ENCODE results near the gene KIRREL3. TPM values are rescaled to one million over a fixed set of nuclear protein-coding genes. Genes with fewer than 3 reads are reported as not detected.

The KIRREL3 gene
- total RNA-seq, 1 experiment from 2014 or later: 2.2 TPM

- Histone ChIP-seq H3K9me3 (ENCODE audit: insufficient read depth, low read depth) (no peaks in the 10 kb centered on the region), H3K27ac (no peak overlapping the region), H3K27me3 (ENCODE audit: insufficient read depth, low read depth) (peaks cover 45% of the 10 kb centered on the region), H3F3A (ENCODE audit: insufficient read depth, low read depth) (no peaks in the 10 kb centered on the region), H3K36me3 (ENCODE audit: low read depth) (no peaks in the 10 kb centered on the region), H3K4me3 (no peak overlapping the region), H2AFZ (no peak overlapping the region), H3K4me1 (replicated peaks; ENCODE audit: insufficient read depth) (no peaks in the 10 kb centered on the region), H3K9me2 (ENCODE audit: insufficient read depth) (no peaks in the 10 kb centered on the region), H3K79me2 (ENCODE audit: low read depth) (no peaks in the 10 kb centered on the region), H3K4me2 (no peak overlapping the region), H4K20me1 (ENCODE audit: insufficient read depth) (no peaks in the 10 kb centered on the region)
- ChIA-PET POLR2A (ENCODE audit: unreplicated experiment) (no interaction called here), CTCF (no interaction called here)
- TF ChIP-seq CTCF (conservative IDR thresholded peaks at IDR 0.05) (no peak), EZH2 (IDR thresholded peaks at IDR 0.05; ENCODE audit: low read depth) (no peak)
- BruUV-seq (replicated peaks): no TSS peak
- intact Hi-C loops (cut with micrococcal nuclease; ENCODE audit: unreplicated experiment): no loop called here
- DNase-seq: no peak
These were observed 18.9 kb downstream of the KIRREL3 start for GRCh38 chr11:126981635-126982034.

- BruUV-seq (replicated peaks): no TSS peak
- Histone ChIP-seq H3K36me3 (ENCODE audit: low read depth) (no peaks in the 10 kb centered on the region), H3K9me2 (ENCODE audit: insufficient read depth) (no peaks in the 10 kb centered on the region), H3K4me2 (no peak overlapping the region), H4K20me1 (ENCODE audit: insufficient read depth) (no peaks in the 10 kb centered on the region), H3K27me3 (ENCODE audit: insufficient read depth, low read depth) (peaks cover 24% of the 10 kb centered on the region), H3K9me3 (ENCODE audit: insufficient read depth, low read depth) (no peaks in the 10 kb centered on the region), H3K4me1 (replicated peaks; ENCODE audit: insufficient read depth) (no peaks in the 10 kb centered on the region), H3F3A (ENCODE audit: insufficient read depth, low read depth) (no peaks in the 10 kb centered on the region), H3K27ac (no peak overlapping the region), H2AFZ (no peak overlapping the region), H3K79me2 (ENCODE audit: low read depth) (no peaks in the 10 kb centered on the region), H3K4me3 (no peak overlapping the region)
- intact Hi-C loops (cut with micrococcal nuclease; ENCODE audit: unreplicated experiment): loop anchor here (5.0 kb wide), 1 partner anchor 62 kb away; no protein-coding TSS in a partner anchor
- POLR2A ChIA-PET (ENCODE audit: unreplicated experiment): no interaction called here
- CTCF ChIA-PET: no interaction called here
- DNase-seq: no peak
- no peak for TF ChIP-seq EZH2 (IDR thresholded peaks at IDR 0.05; ENCODE audit: low read depth)
- no peak for TF ChIP-seq CTCF (conservative IDR thresholded peaks at IDR 0.05)
These were observed 21.7 kb downstream of the KIRREL3 start for GRCh38 chr11:126978911-126979310.

DNA sequence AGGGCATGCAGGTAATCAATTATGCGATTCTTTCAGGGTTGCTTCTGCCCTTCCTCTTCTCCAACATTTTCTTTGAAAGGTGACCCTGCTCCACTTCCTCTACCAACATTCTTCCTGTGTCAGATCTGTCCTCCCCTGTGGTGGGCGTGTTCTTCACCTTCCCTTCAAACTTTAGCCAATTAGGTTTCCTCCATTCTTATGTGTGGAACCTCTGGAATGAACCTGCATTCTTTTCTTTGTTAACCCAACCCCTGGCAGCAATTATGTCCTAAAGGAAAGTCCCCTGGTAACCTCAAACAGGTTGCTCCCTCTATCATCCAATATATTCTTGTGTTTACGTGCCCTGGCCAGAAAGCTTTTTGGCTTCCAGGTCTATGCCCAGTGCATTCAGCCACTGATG is 22.4 kb downstream of the KIRREL3 start:
- Histone ChIP-seq H3K9me2 (ENCODE audit: insufficient read depth) (no peaks in the 10 kb centered on the region), H3F3A (ENCODE audit: insufficient read depth, low read depth) (no peaks in the 10 kb centered on the region), H3K36me3 (ENCODE audit: low read depth) (no peaks in the 10 kb centered on the region), H3K79me2 (ENCODE audit: low read depth) (no peaks in the 10 kb centered on the region), H4K20me1 (ENCODE audit: insufficient read depth) (no peaks in the 10 kb centered on the region), H3K27me3 (ENCODE audit: insufficient read depth, low read depth) (peaks cover 24% of the 10 kb centered on the region), H3K4me1 (replicated peaks; ENCODE audit: insufficient read depth) (no peaks in the 10 kb centered on the region), H3K4me2 (no peak overlapping the region), H2AFZ (no peak overlapping the region), H3K9me3 (ENCODE audit: insufficient read depth, low read depth) (no peaks in the 10 kb centered on the region), H3K27ac (no peak overlapping the region), H3K4me3 (no peak overlapping the region)
- intact Hi-C loops (cut with micrococcal nuclease; ENCODE audit: unreplicated experiment): loop anchor here (5.0 kb wide), 1 partner anchor 61 kb away; no protein-coding TSS in a partner anchor
- no TSS peak for BruUV-seq (replicated peaks)
- peak in 1 of 2 experiments; percentile 46 for DNase-seq
- CTCF ChIA-PET: no interaction called here
- POLR2A ChIA-PET (ENCODE audit: unreplicated experiment): no interaction called here
- TF ChIP-seq CTCF (conservative IDR thresholded peaks at IDR 0.05) (no peak), EZH2 (IDR thresholded peaks at IDR 0.05; ENCODE audit: low read depth) (no peak)
